NCI-H2196 (cell line): ENCODE data around the gene ARMC8.
"Not testable (repeated sequence)": the region's sequence is repeated elsewhere in the genome, so short reads cannot be mapped to it uniquely, and the experiment has no call there.

ENCODE experiments used
- DNase-seq: peaks from one replicate; lab custom pipeline; 2025; ENCODE audit not compliant: unreplicated experiment; lab: John Stamatoyannopoulos, UW

The ARMC8 gene, protein sequence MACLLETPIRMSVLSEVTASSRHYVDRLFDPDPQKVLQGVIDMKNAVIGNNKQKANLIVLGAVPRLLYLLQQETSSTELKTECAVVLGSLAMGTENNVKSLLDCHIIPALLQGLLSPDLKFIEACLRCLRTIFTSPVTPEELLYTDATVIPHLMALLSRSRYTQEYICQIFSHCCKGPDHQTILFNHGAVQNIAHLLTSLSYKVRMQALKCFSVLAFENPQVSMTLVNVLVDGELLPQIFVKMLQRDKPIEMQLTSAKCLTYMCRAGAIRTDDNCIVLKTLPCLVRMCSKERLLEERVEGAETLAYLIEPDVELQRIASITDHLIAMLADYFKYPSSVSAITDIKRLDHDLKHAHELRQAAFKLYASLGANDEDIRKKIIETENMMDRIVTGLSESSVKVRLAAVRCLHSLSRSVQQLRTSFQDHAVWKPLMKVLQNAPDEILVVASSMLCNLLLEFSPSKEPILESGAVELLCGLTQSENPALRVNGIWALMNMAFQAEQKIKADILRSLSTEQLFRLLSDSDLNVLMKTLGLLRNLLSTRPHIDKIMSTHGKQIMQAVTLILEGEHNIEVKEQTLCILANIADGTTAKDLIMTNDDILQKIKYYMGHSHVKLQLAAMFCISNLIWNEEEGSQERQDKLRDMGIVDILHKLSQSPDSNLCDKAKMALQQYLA

DNA sequence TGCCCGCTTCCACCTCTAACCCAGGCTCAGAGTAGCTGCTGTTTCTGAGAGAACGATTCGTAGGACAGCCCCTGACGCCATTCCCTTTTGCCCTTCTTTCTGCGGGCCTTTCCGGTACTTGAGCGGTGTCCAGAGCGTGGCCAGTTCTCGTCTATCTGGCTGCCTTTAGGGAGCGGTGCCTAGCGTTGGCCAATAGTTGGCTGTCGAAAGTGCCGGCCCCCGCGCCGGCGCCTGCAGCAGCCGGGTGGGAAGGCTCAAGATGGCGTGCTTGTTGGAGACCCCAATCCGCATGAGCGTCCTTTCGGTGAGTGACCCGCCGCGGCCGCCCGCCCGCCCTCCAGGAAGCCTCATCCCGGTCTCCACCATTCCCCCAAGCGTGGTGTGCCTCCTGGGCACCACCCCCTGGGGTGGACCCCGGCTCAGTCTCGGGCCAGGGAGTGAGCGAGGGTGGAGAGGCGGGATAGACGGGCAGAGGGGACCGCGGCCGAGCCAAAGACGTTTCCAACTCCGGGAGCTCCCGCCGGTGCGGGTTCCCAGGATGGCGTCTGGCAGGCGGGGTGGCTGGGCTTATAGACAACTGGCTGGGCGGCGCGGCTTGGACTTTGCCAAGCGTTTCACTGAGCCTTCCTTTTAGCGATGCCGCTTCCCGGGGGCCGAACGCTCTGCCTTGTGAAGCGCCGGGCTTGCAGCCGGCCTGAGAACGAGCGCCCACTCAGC, at the start of gene ARMC8:
Gene ARMC8, plus strand, starts transcription at position 6 of the 717 bp plus-strand sequence. Its CDS starts 254 bp downstream, at position 260.
- DNase-seq, result peak; percentile 63

DNA sequence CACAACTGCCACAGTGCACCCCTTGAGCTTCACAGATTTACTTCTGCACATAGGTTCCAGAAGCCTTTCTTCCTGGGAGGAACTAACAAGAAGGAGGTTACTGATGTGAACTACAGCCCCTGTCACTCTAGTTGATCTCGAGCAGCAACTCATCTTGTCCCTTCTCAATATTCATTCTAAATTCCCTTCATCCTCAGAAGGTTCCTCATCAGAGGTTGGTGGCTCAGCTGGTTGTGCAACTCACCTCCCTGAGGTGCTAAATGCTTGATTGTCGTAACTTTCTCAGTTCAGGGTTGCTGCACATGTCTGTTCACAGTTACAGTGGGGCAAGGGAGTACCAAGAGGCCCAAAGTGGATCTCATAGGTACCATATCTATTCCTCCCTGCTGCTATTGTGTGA, 49.2 kb upstream of the ARMC8 start:
- no peak for DNase-seq

DNA sequence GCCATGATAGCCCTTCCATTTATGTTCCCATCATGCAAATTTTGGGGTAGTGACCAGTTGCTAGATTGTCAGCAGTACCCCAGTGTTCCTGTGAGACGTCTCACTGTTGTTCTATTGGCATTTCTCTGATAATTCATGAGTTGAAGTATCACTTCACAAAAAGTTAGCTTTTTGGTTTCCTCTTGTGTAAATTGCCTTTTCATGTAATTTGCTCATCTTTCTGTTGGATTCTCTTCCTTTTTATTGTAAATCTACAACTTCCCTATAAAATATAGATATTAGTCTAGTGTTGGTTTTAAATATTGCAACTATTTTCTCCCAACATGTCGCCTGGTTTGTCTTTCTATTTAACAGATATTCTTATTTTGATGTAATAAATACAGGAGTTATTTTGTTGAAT, 47.4 kb upstream of the ARMC8 start:
- DNase-seq, result no peak

DNA sequence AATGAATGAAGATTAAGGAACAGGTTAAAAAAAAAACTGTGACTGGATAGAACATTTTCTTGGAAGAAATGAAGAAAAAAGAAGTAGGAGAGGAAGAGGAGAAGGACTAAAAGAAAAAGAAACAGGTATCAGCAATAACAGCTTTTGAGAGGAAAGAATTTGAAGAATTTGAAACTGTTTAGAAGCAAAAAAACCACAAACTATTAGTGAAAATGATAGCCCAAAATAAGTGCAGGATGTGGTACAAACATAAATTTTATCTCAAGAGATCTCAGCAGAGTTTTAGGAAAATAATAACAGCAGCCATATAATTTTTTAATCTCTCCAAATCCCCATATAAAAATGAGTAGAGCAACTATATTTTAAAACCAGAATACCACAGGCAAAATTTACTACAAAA, 46.2 kb upstream of the ARMC8 start:
- DNase-seq, result no peak

DNA sequence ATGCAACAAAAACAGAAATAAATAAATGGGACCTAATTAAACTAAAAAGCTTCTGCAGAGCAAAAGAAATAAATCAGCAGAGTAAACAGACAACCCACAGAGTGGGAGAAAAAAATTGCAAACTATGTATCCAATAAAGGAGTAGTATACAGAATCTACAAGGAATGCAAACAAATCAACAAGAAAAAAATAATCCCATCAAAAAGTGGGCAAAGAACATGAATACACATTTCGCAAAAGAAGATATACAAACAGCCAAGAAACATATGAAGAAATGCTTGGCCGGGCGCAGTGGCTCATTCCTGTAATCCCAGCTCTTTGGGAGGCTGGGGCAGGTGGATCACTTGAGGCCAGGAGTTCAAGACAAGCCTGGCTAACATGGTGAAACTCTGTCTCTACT, 44.9 kb upstream of the ARMC8 start:
- DNase-seq, result not testable (repeated sequence)

DNA sequence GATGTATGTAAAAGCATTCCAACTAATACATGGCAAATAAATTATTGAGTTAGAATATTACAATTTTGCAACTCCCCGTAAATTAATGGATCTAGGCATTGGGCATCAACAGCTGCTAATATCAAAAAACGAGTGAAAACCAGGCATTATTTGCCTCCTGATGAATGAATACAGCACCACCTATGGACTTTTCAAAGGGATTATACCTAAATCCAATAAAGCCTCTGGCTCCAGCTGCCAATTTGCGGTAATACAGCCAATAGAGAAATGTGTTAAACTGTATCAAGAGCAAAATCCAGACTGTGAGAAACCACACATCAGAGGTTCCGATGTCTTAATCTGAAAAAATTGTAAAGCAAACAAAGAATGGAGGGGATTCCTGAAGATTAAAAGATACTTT, 38.6 kb upstream of the ARMC8 start:
- DNase-seq, result no peak

DNA sequence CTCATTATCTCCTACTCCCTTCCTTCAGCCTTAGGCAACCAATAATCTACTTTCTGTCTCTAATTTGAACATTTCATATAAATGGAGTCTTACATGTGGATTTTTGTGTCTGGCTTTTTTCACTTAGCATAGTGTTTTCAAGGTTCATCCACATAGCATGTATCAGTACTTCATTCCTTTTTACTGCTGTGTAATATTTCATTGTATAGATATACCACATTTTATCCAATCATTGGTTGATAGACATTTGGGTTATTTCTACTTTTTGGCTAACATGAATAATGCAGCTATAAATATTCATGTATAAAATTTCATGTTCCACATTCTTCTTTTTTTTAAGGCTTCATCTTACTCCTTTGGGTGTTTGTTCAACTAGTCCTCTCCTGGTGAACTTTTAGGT, 32.6 kb upstream of the ARMC8 start:
- DNase-seq, result no peak

DNA sequence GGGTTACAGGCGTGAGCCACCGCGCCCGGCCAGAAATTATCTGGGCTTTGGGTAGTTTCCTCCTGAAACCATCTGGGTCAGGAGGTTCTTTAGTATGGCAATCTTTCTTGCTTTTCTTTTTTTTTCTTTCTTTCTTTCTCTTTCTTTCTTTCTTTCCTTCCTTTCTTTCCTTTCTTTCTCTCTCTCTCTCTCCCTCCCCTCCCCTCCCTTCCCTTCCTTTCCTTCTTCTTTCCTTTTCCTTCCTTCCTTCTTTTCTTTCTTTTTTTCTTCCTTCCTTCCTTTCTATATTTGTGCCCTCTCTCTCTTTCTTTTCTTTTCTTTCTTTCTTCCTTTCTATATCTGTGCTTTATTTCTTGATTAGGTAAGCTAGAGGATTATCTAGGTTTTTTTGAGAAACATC, 29.4 kb upstream of the ARMC8 start:
- DNase-seq, result no peak

DNA sequence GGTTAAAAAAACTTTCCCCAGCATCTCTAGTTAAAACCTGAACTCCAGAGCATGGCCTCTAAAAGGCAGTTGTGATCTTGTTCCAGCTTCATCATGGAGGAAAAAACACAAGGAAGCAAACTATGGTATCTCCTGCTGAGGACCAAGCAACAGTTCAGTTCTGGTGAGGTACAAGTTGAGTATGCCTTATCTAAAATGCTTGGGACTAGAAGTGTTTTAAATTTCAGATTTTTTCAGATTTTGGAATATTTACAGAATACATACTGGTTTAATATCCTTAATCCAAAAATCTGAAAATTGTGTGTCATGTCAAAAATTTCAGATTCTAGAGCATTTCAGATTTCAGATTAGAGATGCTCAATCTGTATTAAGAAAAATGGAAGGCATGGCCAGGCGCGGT, 22.0 kb upstream of the ARMC8 start:
- DNase-seq, result no peak

DNA sequence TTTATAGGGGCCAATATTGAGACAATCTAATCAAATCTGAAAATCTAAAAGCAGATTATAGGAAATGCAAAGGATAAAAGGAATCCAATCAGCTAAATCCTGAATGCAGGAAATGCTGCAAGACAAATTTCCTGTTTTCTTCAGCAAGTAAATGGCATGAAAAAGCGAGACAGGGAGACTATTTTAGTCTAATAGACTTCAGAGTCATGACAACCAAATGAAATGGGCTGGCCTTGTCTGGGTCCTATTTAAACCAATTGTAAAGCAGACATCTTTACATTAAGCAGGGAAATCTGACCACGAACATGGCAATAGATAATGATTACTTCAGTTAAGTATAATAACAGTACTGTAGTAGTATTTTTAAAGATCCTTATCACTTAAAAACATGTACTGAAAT, 14.5 kb upstream of the ARMC8 start:
- no peak for DNase-seq

DNA sequence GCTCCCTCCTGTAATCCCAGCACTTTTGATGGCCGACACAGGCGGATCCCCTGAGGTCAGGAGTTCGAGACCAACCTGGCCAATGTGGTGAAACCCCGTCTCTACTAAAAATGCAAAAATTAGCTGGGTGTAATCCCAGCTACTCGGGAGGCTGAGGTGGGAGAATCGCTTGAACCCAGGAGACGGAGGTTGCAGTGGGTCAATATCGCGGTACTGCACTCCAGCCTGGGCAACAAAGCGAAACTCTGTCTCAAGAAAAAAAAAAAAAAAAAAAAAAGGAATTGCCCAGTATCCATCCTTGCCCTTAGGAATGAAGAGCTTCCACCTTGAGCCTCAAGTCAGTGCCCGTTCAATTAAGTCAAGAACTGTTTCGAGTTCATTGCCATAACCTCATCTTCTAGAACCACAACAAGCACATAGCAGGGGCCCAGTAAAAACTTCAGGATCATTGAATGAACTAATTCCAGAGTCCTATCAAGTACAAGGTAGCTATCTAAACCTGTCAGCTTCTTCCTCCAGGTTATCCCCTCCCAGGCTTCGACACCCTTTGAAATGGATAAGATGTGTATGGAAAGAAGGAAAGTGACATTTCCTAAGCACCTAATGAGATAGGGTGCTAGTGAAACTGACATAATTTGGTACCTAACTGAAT, 13.2 kb upstream of the ARMC8 start:
- DNase-seq, result no peak

DNA sequence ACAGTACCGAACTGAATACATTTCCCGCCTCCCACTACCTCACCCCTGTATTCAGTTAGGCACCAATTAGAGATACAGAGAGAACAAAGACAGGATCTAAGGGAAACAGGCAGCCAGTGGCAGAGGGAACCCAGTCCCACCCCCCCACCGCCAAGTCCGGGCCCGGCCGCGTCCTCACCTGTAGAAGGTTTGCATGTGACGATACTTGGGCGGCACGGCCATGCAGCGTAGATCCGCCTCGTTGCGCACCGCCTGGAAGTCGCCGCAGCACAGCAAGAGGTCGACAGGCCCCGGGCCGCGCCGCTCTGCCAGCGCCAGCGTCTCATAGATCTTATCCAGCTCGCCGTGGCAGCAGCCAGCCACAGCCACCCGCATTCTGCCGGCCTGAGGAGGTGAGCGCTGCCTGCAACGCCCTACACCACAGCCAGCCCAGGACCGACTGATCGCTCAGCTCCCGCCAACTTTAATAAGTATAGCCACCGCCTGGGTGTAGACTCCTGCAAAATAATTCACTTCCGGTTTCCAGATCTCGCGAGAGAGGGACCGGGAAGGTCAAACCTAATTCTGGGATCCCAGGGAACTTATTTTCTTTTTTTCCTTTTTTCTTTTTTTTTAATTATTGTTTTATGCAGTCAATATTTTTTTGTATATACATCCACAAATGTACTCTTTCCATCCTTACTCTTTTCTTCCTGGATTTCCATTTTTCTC, 12.5 kb upstream of the ARMC8 start, which contains the start of gene DBR1:
Gene DBR1, minus strand, starts transcription at position 501 of the 711 bp plus-strand sequence. Its CDS starts 126 bp downstream, at position 375.
- peak; percentile 92 for DNase-seq

DNA sequence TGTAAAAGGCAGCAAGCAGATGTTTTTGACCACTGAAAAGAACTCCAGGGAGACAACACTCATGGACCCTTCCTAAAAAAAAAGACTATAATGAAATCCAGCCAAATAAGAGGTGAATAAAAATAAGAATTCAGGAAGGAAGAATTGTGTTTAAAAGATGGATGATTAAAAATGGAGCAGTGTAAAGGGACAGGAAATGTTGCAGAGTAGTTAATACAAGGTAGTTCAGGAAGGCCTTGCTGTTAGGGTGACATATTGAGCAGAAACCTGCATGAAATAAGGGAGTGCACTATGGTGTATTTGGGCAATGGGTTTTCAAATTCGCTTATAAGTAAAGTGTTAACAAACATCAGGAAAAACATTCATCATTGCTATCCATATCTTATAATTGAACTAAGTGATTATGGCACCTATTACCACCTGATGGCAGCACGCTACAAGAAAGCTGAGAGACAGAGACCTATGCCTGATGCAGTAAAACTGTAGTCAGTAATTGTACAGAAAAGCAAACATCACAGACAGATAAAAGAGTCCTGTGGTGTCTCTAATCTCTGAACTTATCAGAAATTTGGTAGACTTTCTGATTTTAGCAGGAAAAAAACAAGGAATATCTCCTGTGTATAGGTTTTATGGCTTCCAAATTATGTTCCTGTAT, 6.6 kb upstream of the ARMC8 start:
- DNase-seq, result peak; percentile 74

DNA sequence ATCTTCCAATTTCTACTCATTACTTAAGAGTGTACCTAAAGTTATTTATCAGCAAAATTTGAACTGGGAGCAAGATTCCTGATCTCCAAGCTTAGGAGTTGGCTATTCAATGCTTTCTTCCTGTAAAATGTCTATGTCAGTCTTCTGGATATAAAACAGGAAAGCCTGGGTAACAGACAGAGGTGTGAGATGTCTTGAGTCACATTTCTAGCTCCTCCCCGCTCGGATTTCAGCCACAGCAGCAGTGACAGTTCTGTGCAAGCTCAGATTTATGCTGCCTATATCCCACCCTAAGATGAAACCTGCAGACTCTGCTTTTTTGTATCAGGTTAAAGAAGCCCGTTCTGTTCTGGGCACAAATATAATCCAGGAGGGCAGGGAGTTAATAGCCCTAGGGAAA, 2.1 kb upstream of the ARMC8 start:
- DNase-seq, result no peak

DNA sequence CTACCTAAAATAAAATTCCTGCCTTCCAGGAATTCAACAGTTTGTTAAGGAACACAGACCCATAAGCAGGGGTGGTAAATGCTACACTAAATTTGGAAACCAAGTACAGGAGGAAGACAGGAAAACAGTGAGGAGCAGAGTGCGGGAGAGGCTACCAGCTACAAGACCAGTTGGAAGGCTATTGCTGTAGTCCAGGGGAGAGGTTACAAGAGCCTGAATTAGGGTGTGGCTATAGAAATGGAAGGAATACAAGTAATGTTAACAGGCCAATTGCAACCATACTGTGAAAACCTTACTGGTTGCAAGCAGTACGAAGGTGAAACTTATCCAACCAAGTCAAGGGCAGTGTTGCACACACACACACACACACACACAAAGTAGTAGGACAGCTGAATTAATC, 880 bp upstream of the ARMC8 start:
- no peak for DNase-seq

DNA sequence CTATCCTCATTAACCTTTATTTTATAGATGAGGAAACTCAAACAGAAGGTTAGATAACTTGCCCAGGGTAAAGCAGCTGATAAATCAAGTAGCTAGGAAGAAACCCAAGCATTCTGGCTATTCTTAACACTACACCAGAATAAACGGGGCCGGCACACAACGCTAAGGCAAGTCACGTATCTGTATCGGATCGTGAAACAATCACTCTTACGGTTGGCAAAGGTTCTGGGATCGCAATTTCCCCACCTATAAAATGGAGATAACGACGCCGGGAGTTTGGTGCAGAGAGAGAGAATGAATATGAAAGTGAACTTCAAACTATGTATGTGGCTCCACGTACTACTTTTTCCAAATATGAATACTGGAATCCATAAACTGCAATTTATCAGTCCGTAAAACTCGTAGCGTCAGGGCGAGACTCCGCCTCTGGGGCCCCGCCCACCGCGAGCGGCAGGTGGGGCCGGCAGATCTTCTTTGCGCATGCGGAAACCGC, 252 bp upstream of the ARMC8 start:
- peak; percentile 96 for DNase-seq

DNA sequence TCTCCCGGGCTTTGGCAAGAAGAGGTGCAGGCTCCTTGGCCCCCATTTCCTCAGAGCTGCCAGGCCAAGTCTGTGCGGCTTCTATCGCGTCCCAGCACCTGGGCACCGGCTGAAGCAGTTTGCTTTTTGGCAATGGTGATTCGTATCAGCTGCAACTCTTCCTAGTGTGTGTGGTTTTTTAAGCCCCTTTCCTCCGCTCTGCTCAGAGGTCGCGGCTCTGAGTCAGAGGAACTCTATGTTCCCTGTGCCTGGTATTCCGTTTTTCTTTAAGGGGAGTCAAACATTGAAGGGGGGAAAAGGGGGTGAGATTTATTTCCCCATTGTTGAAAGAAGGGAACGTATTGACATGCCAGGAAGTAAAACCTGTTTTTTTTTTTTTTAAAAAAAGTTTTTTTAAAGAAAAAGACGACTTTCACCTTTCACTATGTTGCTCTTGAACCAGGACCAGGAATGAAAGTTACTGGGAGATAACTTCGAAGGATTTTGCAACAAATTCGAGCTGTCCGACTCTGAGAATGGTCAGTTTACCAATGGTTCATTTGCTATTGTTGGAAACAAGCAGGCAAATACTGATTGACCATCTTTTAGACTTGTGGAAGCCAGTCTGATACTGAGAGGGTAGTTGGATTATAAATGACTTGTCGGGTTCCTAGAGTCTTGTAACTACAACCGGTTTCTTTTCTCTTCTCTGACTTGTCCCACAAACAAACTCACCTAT, 1.1 kb downstream of the ARMC8 start:
- DNase-seq, result no peak

DNA sequence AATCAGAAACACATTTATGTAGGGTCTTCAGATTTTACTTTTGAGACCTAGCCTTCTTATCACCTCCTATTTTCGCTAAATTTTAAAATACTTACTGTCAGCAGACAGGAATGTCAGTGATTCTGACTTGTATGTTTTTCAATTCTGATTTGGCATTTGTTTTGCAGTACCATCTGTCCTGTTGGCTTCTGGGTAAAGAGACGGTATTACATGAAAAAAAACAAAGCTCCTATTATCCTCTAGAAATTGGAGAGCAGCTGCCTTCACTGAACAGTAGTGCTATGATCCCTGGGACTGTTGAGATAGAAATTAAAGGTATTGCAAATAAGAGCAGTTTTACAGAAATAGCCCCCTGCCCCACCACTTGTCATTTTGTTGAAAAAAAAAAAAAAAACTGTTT, 8.4 kb downstream of the ARMC8 start:
- DNase-seq, result peak; percentile 30

DNA sequence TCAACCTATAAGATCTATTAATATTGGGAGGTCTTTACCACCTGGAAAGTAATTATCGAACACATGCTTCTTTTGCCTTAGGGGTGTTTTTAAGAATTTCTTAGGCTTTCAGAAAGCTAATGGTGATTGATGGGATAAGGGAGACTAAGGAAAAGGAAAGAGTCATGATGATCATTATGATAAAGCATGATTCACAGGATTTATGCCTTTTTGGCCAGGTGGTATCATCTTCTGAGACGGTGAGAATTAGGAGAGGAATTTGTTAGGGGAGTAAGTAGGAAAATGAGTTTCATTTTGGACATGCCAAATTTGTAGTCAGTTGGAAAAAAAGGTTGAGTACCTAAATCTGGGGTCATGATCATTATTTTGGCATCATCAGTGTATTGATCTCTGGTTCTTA, 8.9 kb downstream of the ARMC8 start:
- no peak for DNase-seq
